HEK293T (cell line): Measurements from ENCODE around the gene WDR53.

ENCODE experiments used
- CTCF ChIA-PET: fragments of 350-600 bp; formaldehyde crosslinking; extraction: SDS; loops from one replicate; lab custom pipeline; 2021; ENCODE audit warnings: antibody characterized with exemption, inconsistent platforms; lab: Yijun Ruan, JAX
- POLR2A ChIA-PET: fragments of 350-600 bp; formaldehyde crosslinking; extraction: SDS; loops from one replicate; lab custom pipeline; 2020; ENCODE audit warnings: antibody characterized with exemption, inconsistent platforms; lab: Yijun Ruan, JAX
- DNase-seq: peaks from one replicate; pipeline ENCODE4 v3.0.0; 2012; ENCODE audit warnings: mixed read lengths; ENCODE audit errors: extremely low spot score
- ARNT ChIP-seq: fragments of 450-650 bp; IDR thresholded peaks from 2 replicates; pipeline ENCODE4 v1.6.1; 2017; ENCODE audit warnings: mild to moderate bottlenecking
- BHLHE40 ChIP-seq: fragments of 450-650 bp; IDR thresholded peaks from 2 replicates; pipeline ENCODE4 v1.6.1; 2016; ENCODE audit warnings: mild to moderate bottlenecking, moderate library complexity, borderline replicate concordance
- CTBP1 ChIP-seq: fragments of 450-650 bp; IDR thresholded peaks from 2 replicates; pipeline ENCODE4 v1.6.1; 2016; ENCODE audit warnings: borderline replicate concordance
- ELF4 ChIP-seq: fragments of 450-650 bp; IDR thresholded peaks from 2 replicates; pipeline ENCODE4 v1.6.1; 2017; ENCODE audit warnings: antibody characterized with exemption
- FOXA1 ChIP-seq: fragments of 450-650 bp; IDR thresholded peaks from 2 replicates; pipeline ENCODE4 v1.6.1; 2016; ENCODE audit warnings: mild to moderate bottlenecking
- FOXK2 ChIP-seq: fragments of 450-650 bp; IDR thresholded peaks from 2 replicates; pipeline ENCODE4 v1.6.1; 2016; ENCODE audit warnings: mild to moderate bottlenecking
- FOXM1 ChIP-seq: fragments of 450-650 bp; IDR thresholded peaks from 2 replicates; pipeline ENCODE4 v1.6.1; 2017; ENCODE audit warnings: mild to moderate bottlenecking, borderline replicate concordance
- HDGF ChIP-seq: fragments of 450-650 bp; IDR thresholded peaks from 2 replicates; pipeline ENCODE4 v1.6.1; 2017; ENCODE audit warnings: antibody characterized with exemption, borderline replicate concordance
- L3MBTL2 ChIP-seq: fragments of 450-650 bp; conservative IDR thresholded peaks from 2 replicates; pipeline ENCODE4 v1.6.1; 2016; ENCODE audit warnings: mild to moderate bottlenecking
- LEF1 ChIP-seq: fragments of 450-650 bp; IDR thresholded peaks from 2 replicates; pipeline ENCODE4 v1.6.1; 2017; ENCODE audit warnings: mild to moderate bottlenecking, borderline replicate concordance
- NFRKB ChIP-seq: fragments of 450-650 bp; IDR thresholded peaks from 2 replicates; pipeline ENCODE4 v1.6.1; 2016; ENCODE audit warnings: mild to moderate bottlenecking, moderate library complexity
- SP1 ChIP-seq: fragments of 450-650 bp; IDR thresholded peaks from 2 replicates; pipeline ENCODE4 v1.6.1; 2017
- SUZ12 ChIP-seq: fragments of 450-650 bp; IDR thresholded peaks from 2 replicates; pipeline ENCODE4 v1.6.1; 2016; ENCODE audit warnings: mild to moderate bottlenecking
- TARDBP ChIP-seq: fragments of 450-650 bp; IDR thresholded peaks from 2 replicates; pipeline ENCODE4 v1.6.1; 2016
- ZNF384 ChIP-seq: fragments of 450-650 bp; IDR thresholded peaks from 2 replicates; pipeline ENCODE4 v1.6.1; 2016
- TF ChIP-seq, protein P1 (sequence below): fragments of 450-650 bp; IDR thresholded peaks from 2 replicates; pipeline ENCODE4 v1.6.1; 2016

The WDR53 gene

DNA sequence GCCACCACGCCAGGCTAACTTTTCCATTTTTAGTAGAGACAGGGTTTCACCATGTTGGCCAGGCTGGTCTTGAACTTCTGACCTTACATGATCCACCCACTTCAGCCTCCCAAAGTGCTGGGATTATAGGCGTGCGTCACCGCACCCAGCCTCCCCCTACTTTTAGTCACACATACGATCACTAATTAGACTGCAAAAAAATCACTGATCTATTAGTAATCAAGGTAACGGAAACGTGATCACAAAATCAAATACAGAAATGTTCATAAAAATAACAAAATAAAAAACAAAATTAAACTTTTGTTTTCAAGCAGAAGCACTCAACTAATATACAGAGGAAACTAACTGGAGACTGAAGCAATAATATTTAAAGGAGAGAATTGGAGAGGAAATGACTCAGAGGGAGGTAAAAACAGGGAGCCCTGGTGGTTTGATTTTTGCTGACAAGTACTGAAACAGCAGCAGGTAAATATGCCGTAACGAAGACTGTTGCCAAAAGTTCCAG, 4.6 kb downstream of the WDR53 start:
- CTCF ChIA-PET: no interaction called here
- TF ChIP-seq NFRKB (no peak), FOXM1 (no peak), L3MBTL2 (no peak), ARNT (no peak), HDGF (no peak), ZNF384 (no peak), LEF1 (no peak), FOXK2 (no peak), FOXA1 (no peak), CTBP1 (no peak), SUZ12 (no peak), BHLHE40 (no peak), SP1 (no peak)
- TF ChIP-seq, protein P1, sequence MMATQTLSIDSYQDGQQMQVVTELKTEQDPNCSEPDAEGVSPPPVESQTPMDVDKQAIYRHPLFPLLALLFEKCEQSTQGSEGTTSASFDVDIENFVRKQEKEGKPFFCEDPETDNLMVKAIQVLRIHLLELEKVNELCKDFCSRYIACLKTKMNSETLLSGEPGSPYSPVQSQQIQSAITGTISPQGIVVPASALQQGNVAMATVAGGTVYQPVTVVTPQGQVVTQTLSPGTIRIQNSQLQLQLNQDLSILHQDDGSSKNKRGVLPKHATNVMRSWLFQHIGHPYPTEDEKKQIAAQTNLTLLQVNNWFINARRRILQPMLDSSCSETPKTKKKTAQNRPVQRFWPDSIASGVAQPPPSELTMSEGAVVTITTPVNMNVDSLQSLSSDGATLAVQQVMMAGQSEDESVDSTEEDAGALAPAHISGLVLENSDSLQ: no peak
- POLR2A ChIA-PET: no interaction called here
- no peak for DNase-seq

DNA sequence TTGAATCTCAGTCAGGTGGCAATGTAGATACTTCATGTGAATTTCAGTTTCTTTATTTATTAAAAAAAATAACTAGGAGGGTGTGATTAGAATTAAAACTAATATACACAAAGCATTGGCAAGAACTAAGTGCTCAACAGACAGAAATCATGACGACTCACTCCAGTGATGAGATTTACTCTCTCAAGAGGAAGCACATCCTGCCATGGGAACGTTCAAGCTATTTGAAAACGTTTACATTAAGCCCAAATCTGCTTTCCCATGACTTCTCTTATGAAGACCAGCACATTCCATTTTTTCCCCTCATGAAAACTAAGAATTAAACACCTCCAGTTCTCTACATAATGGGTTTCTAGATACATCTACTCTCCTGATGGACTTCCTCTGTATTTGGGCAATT, 8.5 kb downstream of the WDR53 start:
- ChIA-PET CTCF (no interaction called here), POLR2A (no interaction called here)
- DNase-seq: no peak
- no peak for TF ChIP-seq HDGF
- TF ChIP-seq SP1: no peak
- TF ChIP-seq FOXK2: no peak
- no peak for TF ChIP-seq LEF1
- TF ChIP-seq ELF4: no peak
- TF ChIP-seq BHLHE40: no peak

DNA sequence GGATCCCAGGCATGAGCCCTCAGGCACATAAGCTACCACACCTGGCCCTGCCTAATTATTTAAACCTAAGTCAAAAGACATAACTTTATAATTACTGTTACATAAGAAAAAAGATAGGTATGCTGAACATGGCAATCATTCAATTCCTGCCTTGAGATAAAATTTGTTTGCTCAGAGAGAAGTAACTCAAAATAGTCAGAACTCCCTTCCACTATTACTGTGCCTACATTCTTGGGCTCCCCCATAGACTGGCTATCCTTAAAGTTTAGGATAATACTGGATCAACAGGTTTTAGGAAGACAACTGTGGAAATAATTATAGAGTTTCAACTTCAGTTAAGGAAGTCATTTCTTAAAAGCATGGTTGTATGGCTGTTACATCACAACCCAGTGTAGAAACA, 9.9 kb downstream of the WDR53 start:
- ChIA-PET CTCF (no interaction called here), POLR2A (no interaction called here)
- TF ChIP-seq SUZ12 (no peak), L3MBTL2 (no peak), FOXM1 (no peak), TARDBP (no peak), CTBP1 (no peak), ELF4 (no peak), HDGF (no peak), ARNT (no peak), LEF1 (no peak), BHLHE40 (no peak), FOXA1 (no peak)
- TF ChIP-seq, protein P1: no peak
- no peak for DNase-seq

DNA sequence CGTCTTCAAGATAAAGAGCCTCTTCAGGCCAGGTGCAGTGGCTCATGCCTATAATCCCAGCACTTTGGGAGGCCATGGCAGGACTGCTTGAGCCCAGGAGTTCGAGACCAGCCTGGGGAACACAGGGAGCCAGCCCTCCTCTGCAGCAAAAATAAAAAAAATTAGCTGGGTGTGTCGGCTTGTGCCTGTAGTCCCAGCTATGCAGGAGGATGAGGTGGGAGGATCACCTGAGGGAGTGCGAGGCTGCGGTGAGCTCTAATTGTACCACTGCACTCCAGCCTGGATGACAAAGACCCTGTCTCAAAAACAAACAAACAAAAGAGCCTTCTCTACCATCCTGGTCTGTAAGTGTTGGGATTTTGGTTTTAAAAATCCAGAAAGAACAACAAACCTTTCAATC, 11.1 kb downstream of the WDR53 start:
- ChIA-PET POLR2A (no interaction called here), CTCF (no interaction called here)
- TF ChIP-seq NFRKB (no peak), L3MBTL2 (no peak), FOXM1 (no peak), LEF1 (no peak), FOXA1 (no peak)
- TF ChIP-seq, protein P1: no peak
- DNase-seq: no peak

DNA sequence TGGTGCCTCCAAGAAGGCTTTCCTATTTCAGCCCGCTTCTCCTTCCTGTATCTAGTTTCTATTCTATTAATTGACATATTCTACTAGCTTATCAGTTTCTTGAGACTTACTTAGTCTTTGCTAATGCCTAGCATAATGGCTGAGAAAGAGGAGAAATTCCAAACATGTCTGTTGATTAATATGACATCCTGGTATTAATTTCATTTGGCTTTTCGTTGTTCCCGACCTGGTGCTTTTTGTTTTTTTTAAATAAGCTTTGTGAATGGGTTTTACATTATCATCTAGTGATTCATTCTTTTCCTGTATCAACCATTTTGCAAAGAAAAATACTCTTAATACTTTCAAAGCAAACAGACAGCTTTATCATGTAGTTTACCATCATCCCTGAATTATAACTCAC, 13.1 kb downstream of the WDR53 start:
- CTCF ChIA-PET: no interaction called here
- no peak for TF ChIP-seq FOXK2
- no peak for TF ChIP-seq LEF1
- TF ChIP-seq NFRKB: no peak
- TF ChIP-seq ZNF384: no peak
- TF ChIP-seq, protein P1: no peak
- TF ChIP-seq FOXM1: no peak
- no peak for TF ChIP-seq ELF4
- POLR2A ChIA-PET: interaction anchor here (2.1 kb wide), 1 partner anchor 13 kb away, joined by 8 read pairs; the partner anchor contains the start of genes FBXO45 and WDR53
- DNase-seq: no peak

DNA sequence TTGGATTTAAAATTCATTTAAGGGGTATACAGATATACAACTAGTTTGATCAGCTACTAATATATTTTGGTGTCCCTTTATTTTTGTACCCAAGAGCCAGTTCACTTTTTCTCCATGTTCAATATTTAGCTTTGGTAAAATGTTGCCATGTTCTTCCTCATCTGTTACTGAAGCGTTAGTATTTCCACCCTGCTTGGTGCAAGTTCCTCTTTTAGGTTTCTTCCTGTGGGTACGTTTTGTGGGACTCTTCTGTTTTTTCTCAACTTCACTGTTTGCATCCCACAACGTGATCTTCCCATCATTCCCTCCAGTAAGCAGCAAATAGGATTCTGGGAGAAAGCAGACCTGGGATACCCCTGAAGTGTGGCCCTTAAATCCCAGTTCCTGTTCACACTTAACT, 14.1 kb downstream of the WDR53 start:
- TF ChIP-seq HDGF (no peak), FOXA1 (no peak), CTBP1 (no peak), LEF1 (no peak), FOXK2 (no peak), ZNF384 (no peak), SUZ12 (no peak), L3MBTL2 (no peak), TARDBP (no peak), NFRKB (no peak), ARNT (no peak), SP1 (no peak), FOXM1 (no peak), ELF4 (no peak), BHLHE40 (no peak)
- TF ChIP-seq, protein P1: no peak
- CTCF ChIA-PET: no interaction called here
- DNase-seq: no peak
- POLR2A ChIA-PET: interaction anchor here (2.1 kb wide), 1 partner anchor 14 kb away, joined by 8 read pairs; the partner anchor contains the start of genes FBXO45 and WDR53
